GM18951 (cell line): Measurements from ENCODE around the gene NSMCE3.
"Not testable (repeated sequence)": the region's sequence is repeated elsewhere in the genome, so short reads cannot be mapped to it uniquely, and the experiment has no call there.

Source experiments
- POLR2A ChIP-seq: IDR thresholded peaks from 4 replicates; pipeline ENCODE4 v1.6.1; 2011; ENCODE audit warnings: mild to moderate bottlenecking; ENCODE audit not compliant: insufficient read length, insufficient read depth; ENCODE audit errors: extremely low read depth
- in situ Hi-C: fragments of 300-500 bp; cut with MboI; formaldehyde crosslinking; loops from one replicate; pipeline ENCODE4 v1.12.0; 2022; ENCODE audit warnings: low sequenced_read_pairs, mixed read lengths, inconsistent platforms; ENCODE audit not compliant: unreplicated experiment

The NSMCE3 gene

DNA sequence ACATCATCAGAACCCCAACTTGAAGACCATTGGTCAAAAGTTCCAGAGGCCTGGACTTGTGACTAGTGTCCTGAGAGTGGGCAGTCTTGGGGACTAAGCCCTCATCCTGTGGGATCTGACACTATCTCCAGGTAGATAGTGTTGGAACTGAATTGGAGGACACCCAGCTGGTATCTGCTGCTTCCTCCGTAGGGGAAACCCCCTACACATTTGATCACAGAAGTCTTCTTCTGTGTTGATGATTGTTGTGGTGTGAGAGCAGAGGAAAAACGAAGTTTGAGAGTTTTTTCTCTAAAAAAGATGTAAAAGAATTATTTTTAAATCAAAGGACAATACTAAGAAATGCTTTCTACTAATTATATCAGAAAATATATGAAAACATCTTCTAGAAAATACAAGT, 6.9 kb downstream of the NSMCE3 start:
- in situ Hi-C loops, result no loop called here
- TF ChIP-seq POLR2A, result no peak

DNA sequence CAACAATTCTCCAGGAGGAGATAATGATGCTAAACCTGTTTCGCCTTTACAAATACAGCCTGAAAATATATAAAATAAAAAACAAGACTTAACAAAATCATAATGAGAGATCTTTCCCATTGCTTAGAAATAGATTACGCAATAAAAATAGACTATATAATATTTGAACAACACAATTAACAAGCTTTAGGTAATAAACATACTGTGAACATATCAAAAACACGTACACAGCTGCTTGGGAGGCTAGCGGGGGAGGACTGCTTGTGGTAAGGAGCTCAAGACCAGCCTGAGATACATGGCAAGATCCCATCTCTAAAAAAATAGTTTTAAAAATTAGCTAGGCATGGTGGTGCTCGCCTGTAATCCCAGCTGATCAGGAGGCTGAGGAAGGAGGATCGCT, 8.7 kb downstream of the NSMCE3 start:
- TF ChIP-seq POLR2A, result no peak
- in situ Hi-C loops, result no loop called here

DNA sequence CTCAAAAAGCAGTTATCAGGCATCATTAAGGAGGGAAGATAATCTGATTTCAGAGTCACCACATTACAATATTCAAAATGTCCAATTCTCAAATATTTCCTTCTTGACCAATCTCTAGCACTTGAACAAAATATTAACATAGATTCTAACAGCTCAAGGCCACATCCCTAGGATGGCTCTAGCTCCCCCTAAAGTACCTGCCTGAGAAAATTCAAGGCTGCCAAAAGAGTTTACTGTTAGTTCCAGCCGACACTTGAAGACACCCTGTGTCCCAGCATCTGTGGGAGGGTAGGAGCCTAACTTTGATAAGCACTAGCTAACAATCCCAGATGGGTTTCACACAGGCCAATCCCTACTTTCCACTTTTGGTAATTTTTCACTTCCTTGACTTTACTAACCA, 10.4 kb downstream of the NSMCE3 start:
- no peak for TF ChIP-seq POLR2A
- in situ Hi-C loops, result no loop called here

DNA sequence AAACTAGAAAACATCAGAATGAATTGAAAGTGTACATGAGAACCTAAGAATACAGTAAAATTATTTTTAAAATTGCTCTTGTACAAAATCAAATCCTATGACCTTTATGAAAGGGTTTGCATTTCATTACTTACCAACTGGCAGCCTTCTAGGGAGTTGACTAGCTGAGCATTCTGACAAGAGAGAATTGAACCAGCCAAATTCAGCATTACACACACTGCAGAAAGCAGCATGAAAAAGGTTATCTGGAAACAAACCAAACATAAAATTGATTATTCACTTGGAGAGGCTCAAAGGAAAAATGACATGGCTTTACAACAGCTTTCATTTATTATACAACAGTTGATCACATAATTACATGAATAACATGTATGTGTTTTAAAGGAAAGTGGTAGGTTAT, 17.4 kb downstream of the NSMCE3 start:
- in situ Hi-C loops, result no loop called here

DNA sequence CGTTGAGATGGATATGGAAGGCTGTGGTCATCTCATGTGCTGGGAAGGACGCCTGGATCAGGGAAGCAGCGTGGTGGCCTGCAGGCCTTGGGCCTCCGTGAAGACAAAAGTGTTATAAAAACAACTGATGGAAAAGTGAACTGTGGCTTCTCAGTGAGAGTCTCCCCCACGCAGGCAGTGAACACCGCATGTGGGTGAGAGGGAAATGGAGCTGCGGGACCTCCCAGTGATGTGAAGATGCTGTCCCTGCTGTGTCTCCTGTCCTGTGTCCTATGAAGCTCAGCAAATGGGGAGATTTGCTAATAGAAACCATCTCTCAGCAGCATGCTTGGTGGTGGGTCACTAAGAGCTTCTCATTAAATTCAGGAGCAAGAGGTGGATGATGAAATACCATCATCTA, 25.1 kb downstream of the NSMCE3 start:
- TF ChIP-seq POLR2A, result no peak
- in situ Hi-C loops, result no loop called here

More for the DNA sequence above, 17.4 kb downstream of the NSMCE3 start:
- TF ChIP-seq POLR2A, result no peak

DNA sequence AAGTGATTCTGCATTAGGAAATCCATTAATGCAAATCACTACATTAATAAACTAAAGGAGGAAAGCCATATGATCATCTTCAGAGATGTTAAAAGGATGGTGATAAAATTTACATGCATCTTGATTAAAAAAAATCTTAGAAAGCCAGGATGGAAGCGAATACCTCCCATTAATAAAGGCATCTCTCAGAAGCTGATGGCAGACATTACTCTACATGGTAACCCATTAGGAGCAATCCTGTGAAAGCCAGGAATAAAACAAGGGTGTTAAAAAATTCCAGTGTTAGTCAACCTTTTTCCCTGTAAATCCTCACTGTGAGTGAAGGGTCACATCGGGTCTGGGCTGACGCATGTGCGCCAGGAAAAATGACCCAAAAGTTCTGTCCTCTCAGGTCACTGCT, 25.5 kb downstream of the NSMCE3 start:
- TF ChIP-seq POLR2A, result no peak
- in situ Hi-C loops, result no loop called here

DNA sequence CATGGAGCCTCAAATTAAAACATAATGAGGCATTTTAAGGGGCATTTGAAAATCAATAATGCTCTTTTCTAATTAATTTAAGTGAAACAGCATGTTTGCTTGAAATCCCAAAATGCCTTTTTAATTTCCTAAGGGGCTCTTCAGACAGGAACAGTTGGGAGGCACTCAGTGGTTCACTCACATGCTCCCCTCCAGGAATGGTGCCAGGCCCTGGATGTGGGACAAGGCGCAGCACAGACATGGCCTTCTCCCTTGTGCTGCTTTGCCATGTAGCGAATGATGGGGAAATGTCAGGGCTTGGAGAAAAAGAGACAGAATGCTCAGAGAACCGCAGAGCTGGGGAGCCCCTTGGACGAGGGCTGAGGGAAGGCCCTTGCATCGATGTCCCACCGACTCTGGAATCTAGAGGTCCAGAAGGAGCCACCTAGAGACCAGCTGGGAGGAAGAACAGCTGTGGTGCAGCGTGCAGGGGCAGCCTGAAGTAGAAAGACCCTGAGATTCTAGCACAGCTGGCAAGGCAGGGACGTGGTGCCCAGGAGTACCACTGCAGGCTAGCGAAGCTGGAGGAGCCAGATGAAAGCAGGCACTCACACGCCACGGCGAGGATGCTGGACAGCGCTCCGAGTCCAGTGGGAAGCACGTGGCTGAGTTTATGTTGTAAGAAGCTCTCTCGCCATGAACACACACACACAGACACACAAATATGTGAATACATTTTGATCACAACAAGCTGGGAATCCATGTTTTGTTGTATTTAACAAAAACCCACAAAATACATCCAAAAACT, 27.0 kb downstream of the NSMCE3 start:
- in situ Hi-C loops, result no loop called here
- no peak for TF ChIP-seq POLR2A

DNA sequence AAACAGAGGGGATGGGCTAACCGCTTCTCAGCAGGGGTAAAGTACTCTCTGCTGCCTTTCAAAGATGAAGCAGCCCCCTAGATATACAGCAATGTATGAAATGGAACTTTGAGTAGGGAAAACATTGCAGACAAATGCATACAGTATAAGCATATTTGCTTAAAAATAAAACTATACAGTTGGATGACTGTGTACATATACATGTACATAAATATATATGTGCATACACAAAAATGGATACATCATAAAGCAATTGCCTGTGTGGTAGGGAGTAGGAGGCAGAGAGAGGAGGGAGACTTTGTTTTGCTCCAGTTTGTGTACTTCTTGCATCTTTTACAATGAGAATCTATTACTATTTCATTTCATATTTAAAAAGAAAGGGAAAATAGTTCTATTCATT, 28.4 kb downstream of the NSMCE3 start:
- no peak for TF ChIP-seq POLR2A
- in situ Hi-C loops, result no loop called here

DNA sequence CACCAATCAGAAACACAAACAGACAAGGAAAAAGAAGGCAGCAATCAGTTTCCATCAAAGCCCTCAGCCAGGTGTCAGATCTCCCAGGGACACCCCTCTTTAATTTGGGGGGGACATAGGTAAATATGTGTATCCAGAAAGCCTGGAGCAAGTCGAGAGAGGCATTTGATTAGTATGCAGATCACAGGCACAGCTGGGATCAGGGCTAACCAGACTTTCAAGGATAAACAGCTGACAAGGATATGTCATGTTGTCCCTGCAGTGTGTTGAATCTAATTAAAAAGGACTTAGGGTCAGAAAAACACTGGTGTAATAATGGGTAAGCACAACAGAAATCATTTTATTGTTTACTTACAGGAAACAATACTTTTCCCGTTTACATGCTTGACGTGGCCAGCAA, 30.2 kb downstream of the NSMCE3 start:
- in situ Hi-C loops, result no loop called here
- no peak for TF ChIP-seq POLR2A

DNA sequence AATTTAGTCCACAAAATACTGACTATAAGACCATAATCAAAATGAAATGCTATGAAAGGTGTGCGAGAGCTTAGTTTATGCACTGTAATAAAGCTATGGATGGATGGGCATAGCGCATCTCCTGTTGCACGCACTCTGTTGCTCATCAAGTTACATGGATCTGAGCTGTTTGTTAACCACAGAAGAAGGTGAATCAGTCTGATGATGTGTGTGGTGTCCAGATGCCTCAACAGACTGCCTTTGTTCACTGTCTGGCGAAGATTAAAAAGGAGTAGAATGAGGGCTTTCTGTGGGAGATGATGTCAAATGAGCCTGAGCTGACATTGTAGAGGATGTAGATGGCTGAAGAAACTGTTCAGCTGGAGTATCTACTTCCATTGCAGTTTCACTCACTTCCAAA, 36.1 kb downstream of the NSMCE3 start:
- in situ Hi-C loops, result no loop called here

DNA sequence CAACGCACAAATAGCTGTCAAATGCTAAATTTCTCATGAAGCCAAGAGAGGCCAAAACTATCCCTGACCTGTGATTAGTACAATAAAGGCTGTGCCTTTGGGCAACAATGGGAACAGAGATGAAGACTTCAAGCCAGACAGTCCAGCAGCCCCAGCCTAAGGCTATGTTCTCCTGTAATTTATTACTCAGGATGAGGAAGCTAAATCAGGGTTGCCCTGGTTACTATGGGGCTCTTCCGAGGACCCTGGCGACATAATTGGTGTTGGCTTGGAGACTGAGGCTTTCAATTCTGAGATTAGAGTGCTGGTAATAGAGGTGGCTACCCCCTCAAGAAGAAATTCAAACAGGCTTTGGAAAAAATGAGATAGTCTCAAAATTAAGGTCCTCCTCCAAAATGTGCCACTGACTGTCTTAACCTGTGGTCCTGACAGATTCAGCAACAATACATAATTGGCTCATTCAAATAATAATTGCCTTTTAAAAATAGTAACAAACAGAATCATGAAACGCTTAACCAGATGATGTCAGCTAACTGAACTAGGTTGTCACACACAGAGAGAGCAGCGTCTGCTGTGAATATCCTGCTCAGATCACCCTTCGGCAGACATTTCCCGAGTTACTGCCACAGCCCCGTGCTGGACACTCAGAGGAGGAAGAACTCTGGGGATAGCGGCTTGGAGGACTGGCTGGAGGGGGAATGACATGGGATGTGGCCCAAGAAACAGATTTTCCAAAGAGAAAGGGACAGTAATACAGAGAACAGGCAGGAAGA, 43.0 kb downstream of the NSMCE3 start:
- in situ Hi-C loops, result no loop called here
- TF ChIP-seq POLR2A, result no peak

More for the DNA sequence above, 36.1 kb downstream of the NSMCE3 start:
- TF ChIP-seq POLR2A, result no peak

DNA sequence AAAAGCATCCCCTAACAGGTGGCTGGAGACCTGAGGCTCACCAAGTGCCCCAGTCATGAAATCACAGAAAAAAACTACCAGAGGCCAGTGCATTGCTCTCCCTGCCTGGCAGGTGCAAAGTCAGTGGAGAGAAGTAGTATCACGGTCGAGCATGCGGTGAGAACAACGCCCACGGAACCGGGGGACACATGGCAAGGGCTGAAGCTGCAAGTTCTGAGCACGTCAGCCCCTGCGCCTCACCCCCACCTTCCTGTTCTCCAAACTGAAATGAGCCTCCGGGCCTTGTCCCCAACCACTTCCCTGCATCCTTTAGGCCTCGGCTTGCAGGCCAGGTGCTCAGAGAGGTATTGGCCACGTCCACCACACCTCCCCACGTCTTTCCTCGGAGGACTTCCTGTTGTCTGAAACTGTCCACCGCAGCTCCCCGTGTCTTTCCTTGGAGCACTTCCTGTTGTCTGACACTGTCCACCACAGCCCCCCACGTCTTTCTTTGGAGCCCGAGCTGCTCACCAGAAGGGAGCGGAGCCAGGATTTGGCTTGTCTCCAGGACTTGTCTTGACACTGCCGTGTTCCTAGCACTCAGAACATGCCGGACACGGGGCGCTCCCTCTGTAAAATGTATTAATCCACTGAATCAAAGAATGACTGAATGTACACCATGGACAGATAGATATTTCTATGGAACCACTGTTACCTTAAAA, 43.9 kb downstream of the NSMCE3 start:
- TF ChIP-seq POLR2A, result no peak
- in situ Hi-C loops, result no loop called here

DNA sequence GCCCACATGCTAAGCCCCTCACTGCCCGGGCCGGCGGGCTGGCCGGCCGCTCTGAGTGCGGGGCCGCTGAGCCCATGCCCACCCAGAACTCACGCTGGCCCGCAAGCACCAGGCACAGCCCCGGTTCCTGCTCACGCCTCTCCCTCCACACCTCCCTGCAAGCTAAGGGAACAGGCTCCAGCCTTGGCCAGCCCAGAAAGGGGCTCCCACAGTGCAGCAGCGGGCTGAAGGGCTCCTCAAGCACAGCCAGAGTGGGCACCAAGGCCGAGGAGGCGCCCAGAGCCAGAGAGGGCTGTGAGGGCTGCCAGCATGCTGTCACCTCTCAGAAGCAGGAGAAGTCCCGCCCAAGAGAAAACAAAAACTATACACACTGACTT, 44.6 kb downstream of the NSMCE3 start:
- in situ Hi-C loops, result not testable (repeated sequence)

DNA sequence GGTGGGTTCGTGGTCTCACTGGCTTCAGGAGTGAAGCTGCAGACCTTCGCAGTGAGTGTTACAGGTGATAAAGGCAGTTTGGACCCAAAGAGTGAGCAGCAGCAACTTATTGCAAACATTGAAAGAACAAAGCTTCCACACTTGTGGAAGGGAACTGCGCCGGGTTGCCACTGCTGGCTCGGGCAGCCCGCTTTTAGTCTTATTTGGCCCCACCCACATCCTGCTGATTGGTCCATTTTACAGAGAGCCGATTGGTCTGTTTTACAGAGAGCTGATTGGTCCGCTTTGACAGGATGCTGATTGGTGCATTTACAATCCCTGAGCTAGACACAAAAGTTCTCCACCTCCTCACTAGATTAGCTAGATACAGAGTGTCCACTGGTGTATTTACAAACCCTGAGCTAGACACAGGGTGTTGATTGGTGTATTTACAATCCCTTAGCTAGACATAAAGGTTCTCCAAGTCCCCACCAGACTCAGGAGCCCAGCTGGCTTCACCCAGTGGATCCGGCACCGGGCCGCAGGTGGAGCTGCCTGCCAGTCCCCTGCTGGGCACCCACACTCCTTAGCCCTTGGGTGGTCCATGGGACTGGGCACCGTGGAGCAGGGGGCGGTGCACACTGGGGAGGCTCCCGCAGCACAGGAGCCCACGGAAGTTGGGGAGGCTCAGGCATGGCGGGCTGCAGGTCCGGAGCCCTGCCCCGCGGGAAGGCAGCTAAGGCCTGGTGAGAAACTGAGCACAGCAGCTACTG, 45.2 kb downstream of the NSMCE3 start:
- in situ Hi-C loops, result not testable (repeated sequence)
